Measurements from ENCODE around the gene FBXW12. TPM values are rescaled to one million over a fixed set of nuclear protein-coding genes. Genes with fewer than 3 reads are reported as not detected.
"Not testable (repeated sequence)": the region's sequence is repeated elsewhere in the genome, so short reads cannot be mapped to it uniquely, and the experiment has no call there.

FBXW12 gene
- total RNA-seq, 1 donor from 2014 or later, result not detected

DNA sequence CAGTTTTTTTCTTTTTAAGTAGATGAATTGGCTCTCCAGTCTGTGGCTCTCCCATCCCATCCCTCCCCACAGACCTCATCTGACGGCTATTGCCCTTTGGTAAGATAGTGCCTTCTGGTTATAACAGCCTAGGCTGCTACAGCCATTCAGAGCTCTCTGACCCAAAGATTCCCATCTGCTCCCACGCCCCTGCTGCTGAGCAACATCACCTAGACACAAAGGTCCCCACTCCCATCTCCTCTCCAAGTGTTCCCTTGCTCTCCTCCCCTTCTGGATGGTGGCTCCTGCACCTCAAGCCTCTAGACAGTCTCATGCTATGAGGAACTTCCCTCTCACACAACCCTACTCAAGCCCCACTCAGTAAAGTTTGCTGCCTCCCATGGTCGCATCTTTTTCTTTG lies 23.7 kb downstream of the FBXW12 start:
- Mint-ChIP-seq H3K36me3 (ENCODE audit: low read depth) (no peaks in the 10 kb centered on the region), H3K4me3 (ENCODE audit: low read depth) (no peak overlapping the region), H3K9me3 (no peaks in the 10 kb centered on the region), H3K4me1 (ENCODE audit: low read depth) (no peaks in the 10 kb centered on the region), H3K27ac (no peak overlapping the region), H3K27me3 (ENCODE audit: low read depth) (peaks cover 17% of the 10 kb centered on the region)
- intact Hi-C loops (cut with micrococcal nuclease), result no loop called here
- DNase-seq (ENCODE audit: low spot score), result no peak

- H3K27me3 Mint-ChIP-seq (ENCODE audit: low read depth), result peaks cover 5% of the 10 kb centered on the region
- no peaks in the 10 kb centered on the region for H3K4me1 Mint-ChIP-seq (ENCODE audit: low read depth)
- intact Hi-C loops (cut with micrococcal nuclease), result no loop called here
- no peaks in the 10 kb centered on the region for H3K9me3 Mint-ChIP-seq
- H3K27ac Mint-ChIP-seq, result no peak overlapping the region
- H3K36me3 Mint-ChIP-seq (ENCODE audit: low read depth), result no peaks in the 10 kb centered on the region
- DNase-seq (ENCODE audit: low spot score), result no peak
- no peak overlapping the region for H3K4me3 Mint-ChIP-seq (ENCODE audit: low read depth)
These were observed 26.0 kb downstream of the FBXW12 start for GRCh38 chr3:48397767-48398681.

DNA sequence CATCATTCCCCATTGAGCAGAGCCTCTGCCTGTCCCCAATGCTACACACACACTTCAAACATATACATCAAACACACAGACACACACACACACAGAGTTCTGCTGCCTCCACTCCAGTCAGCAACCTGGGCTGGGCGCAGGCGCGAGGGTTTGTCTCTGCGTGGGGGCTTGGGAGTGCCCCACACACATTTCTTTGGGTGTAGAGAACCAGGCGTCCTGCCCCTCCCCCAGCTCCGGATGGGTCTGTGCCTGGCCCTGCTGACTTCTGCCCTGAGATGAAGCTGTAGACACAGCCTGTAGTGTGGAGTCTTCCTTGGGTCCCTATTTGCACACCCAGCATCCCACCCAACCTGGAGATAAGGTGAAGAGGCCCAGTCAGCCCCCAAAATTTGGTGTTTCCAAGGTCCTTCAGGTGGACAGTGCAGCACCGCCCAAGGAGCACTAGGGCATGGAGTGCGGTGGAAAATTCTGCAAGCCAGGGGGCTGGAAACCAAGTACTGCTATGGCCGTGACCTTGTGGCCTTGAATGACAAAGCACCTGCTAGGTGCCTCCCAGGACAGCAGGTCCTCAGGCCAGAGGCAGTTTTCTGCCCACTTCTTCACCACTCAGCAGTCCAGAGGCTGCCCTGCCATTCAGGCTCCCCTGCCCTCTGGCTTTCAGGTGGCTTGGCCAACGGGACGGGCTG lies 26.8 kb downstream of the FBXW12 start:
- Mint-ChIP-seq H3K4me1 (ENCODE audit: low read depth) (no peaks in the 10 kb centered on the region), H3K9me3 (no peaks in the 10 kb centered on the region), H3K27ac (no peak overlapping the region), H3K4me3 (ENCODE audit: low read depth) (no peak overlapping the region), H3K36me3 (ENCODE audit: low read depth) (no peaks in the 10 kb centered on the region), H3K27me3 (ENCODE audit: low read depth) (peaks cover 2% of the 10 kb centered on the region)
- no peak for DNase-seq (ENCODE audit: low spot score)
- intact Hi-C loops (cut with micrococcal nuclease), result no loop called here

DNA sequence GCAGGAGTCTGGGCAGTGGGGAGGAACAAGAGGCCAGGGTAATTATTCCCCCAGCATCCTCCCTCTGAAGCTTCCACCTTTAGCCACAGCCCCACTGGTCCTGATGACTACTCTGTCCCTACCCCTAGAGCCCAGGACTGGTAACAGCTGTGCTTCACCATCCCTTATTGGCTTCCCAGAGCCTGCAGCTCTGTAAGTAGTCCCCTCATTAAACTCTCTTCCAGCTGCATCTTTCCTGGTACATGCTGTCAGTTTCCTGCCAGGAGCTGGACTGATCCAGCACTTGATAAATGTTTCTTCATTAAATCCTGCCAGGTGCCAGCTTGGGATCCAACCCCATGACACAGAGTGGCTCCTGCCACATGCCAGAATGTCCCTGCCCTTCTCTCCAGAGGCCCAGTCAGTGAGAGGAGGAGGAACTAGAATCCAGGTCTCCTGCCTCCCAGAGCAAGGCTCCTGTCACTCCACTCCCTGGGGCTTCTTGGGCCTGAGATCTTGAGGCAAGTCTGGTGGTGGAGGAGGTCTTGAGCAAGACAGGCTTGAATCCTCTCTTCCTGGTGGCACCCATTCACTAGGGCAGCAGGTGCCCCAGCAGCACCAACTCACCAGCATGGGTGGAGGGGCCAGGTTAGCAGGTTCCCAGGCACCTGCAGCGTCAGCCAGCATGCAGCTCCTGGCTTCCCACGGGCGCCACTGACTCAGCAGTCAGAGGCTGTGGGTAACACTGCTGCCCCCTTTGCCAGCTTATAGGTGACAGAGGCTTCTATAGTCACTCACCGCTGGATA lies 27.6 kb downstream of the FBXW12 start:
- Mint-ChIP-seq H3K27me3 (ENCODE audit: low read depth) (peaks cover 2% of the 10 kb centered on the region), H3K27ac (no peak overlapping the region)
- DNase-seq (ENCODE audit: low spot score), result peak; percentile 6

GRCh38 chr3:48400824-48401433 lies 28.9 kb downstream of the FBXW12 start:
- Mint-ChIP-seq H3K9me3 (no peaks in the 10 kb centered on the region), H3K27ac (no peak overlapping the region), H3K27me3 (ENCODE audit: low read depth) (no peaks in the 10 kb centered on the region), H3K4me3 (ENCODE audit: low read depth) (no peak overlapping the region), H3K36me3 (ENCODE audit: low read depth) (no peaks in the 10 kb centered on the region), H3K4me1 (ENCODE audit: low read depth) (no peaks in the 10 kb centered on the region)
- intact Hi-C loops (cut with micrococcal nuclease), result loop anchor here (1.0 to 5.0 kb wide), 3 partner anchors 35 to 236 kb away; partner anchors contain the start of gene SLC26A6
- peak; percentile 41 for DNase-seq (ENCODE audit: low spot score)

More for the DNA sequence above, 27.6 kb downstream of the FBXW12 start:
- H3K9me3 Mint-ChIP-seq, result no peaks in the 10 kb centered on the region
- intact Hi-C loops (cut with micrococcal nuclease), result loop anchor here (2.0 to 5.0 kb wide), 2 partner anchors 149 to 238 kb away; partner anchors contain the start of gene SLC26A6
- H3K4me3 Mint-ChIP-seq (ENCODE audit: low read depth), result no peak overlapping the region
- H3K4me1 Mint-ChIP-seq (ENCODE audit: low read depth), result no peaks in the 10 kb centered on the region
- H3K36me3 Mint-ChIP-seq (ENCODE audit: low read depth), result no peaks in the 10 kb centered on the region

- H3K27ac Mint-ChIP-seq; H3K4me1 Mint-ChIP-seq (ENCODE audit: low read depth); H3K36me3 Mint-ChIP-seq (ENCODE audit: low read depth); H3K4me3 Mint-ChIP-seq (ENCODE audit: low read depth); H3K27me3 Mint-ChIP-seq (ENCODE audit: low read depth); H3K9me3 Mint-ChIP-seq; DNase-seq (ENCODE audit: low spot score): not testable (repeated sequence)
- intact Hi-C loops (cut with micrococcal nuclease), result loop anchor here (1.0 to 5.0 kb wide), 3 partner anchors 35 to 236 kb away; partner anchors contain the start of gene SLC26A6
These were observed 29.4 kb downstream of the FBXW12 start for GRCh38 chr3:48401434-48401901.

DNA sequence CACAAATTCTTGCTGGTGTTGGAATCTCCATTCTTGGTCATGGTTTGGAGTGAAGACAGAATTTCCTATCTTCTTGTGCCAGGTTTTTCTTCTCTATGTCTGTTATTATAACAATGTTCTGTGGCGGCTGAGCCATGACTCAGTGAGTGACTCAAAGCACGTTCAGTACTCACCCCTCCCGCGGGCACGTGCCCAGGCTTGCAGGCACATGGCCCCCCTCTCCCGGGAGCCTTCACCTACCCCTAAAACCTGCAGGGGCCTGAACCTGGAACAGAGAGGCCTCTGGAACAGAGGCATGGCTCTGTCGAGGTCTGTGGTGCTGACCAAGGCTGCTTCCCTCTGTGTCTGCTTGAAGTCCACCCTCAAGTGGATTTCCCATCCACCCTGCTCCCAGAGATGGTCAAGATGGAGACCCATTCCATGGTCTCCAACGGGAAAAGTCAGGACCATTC lies 30.3 kb downstream of the FBXW12 start:
- H3K4me3 Mint-ChIP-seq (ENCODE audit: low read depth), result no peak overlapping the region
- DNase-seq (ENCODE audit: low spot score), result peak; percentile 7
- intact Hi-C loops (cut with micrococcal nuclease), result loop anchor here (5.0 kb wide), 1 partner anchor 235 kb away; the partner anchor contains the start of gene SLC26A6
- no peaks in the 10 kb centered on the region for H3K27me3 Mint-ChIP-seq (ENCODE audit: low read depth)
- H3K9me3 Mint-ChIP-seq, result no peaks in the 10 kb centered on the region
- no peak overlapping the region for H3K27ac Mint-ChIP-seq
- no peaks in the 10 kb centered on the region for H3K36me3 Mint-ChIP-seq (ENCODE audit: low read depth)
- no peaks in the 10 kb centered on the region for H3K4me1 Mint-ChIP-seq (ENCODE audit: low read depth)

DNA sequence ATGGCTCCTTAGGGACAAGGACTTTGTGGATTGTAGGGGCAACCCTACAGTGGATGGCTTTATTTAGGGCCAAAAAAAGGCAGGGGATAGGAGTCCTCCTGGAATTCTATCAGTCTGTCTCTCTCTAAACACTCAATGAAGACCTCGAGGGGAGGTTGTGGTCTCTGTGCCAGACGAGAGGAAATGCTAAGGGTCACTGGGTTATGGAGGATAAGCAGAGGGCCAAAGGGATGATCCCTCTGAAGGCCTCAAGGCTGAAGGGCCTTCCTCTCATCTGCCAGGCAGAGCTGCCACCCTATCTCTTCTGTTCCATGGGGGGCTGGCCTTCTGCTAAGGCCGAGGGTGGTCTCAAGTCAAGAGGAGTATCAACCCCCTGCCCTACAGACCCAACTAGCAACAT lies 30.9 kb downstream of the FBXW12 start:
- H3K27ac Mint-ChIP-seq, result no peak overlapping the region
- H3K4me3 Mint-ChIP-seq (ENCODE audit: low read depth), result no peak overlapping the region
- no peak for DNase-seq (ENCODE audit: low spot score)
- H3K27me3 Mint-ChIP-seq (ENCODE audit: low read depth), result no peaks in the 10 kb centered on the region
- H3K9me3 Mint-ChIP-seq, result no peaks in the 10 kb centered on the region
- no peaks in the 10 kb centered on the region for H3K4me1 Mint-ChIP-seq (ENCODE audit: low read depth)
- intact Hi-C loops (cut with micrococcal nuclease), result loop anchor here (5.0 kb wide), 1 partner anchor 234 kb away; the partner anchor contains the start of gene SLC26A6
- no peaks in the 10 kb centered on the region for H3K36me3 Mint-ChIP-seq (ENCODE audit: low read depth)

DNA sequence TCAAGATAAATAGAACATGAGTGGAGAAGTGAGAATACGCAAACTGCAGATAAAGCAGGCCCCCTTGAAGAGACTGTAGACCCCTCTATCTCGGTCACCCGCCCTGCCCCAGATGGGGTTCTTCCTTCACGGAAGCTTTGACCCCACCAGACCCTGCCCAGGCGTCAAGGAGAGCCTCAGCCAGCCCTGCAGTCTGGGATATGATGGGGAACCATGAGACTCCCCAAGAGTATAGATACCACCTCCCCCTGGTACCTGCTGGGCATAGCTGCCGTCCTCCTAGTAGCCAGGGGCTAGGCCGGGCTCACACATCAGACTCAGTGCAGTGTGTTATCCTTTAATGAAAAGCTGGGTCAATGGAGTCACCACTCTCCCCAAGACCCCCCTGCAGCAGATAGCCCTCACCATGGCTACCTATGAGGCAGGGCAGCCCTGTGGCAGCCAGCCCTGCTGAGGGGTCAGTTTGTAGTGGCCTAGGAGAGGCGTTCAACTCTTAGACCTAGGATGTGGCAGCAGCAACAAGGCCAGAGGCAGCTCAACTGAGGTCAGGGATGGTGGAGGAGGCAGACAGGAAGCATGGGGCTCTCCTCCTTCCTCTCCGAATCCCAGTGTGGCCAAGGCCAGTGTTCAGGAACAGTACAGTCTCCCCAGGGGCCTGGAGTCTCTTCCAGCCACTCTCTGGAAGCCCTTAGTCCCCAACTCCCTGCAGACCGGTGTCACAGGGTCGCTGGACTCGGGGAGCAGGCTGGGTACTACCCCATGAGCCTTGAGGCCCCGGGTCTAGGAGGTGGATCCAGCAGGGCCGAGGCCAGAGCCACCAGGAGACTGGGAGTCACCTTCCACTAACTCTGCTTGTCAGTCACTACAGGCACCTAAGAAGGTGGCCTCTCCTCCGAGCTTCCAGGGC lies 31.8 kb downstream of the FBXW12 start:
- no peak overlapping the region for H3K27ac Mint-ChIP-seq
- no peaks in the 10 kb centered on the region for H3K9me3 Mint-ChIP-seq
- H3K27me3 Mint-ChIP-seq (ENCODE audit: low read depth), result no peaks in the 10 kb centered on the region
- DNase-seq (ENCODE audit: low spot score), result no peak
- no peaks in the 10 kb centered on the region for H3K36me3 Mint-ChIP-seq (ENCODE audit: low read depth)
- intact Hi-C loops (cut with micrococcal nuclease), result loop anchor here (5.0 kb wide), 1 partner anchor 234 kb away; the partner anchor contains the start of gene SLC26A6
- no peaks in the 10 kb centered on the region for H3K4me1 Mint-ChIP-seq (ENCODE audit: low read depth)
- no peak overlapping the region for H3K4me3 Mint-ChIP-seq (ENCODE audit: low read depth)

GRCh38 chr3:48404440-48405342 lies 32.7 kb downstream of the FBXW12 start:
- peak; percentile 6 for DNase-seq (ENCODE audit: low spot score)
- Mint-ChIP-seq H3K27ac (no peak overlapping the region), H3K4me3 (ENCODE audit: low read depth) (no peak overlapping the region)

More at GRCh38 chr3:48404440-48405342, 32.7 kb downstream of the FBXW12 start:
- Mint-ChIP-seq H3K27me3 (ENCODE audit: low read depth) (no peaks in the 10 kb centered on the region), H3K36me3 (ENCODE audit: low read depth) (no peaks in the 10 kb centered on the region), H3K9me3 (no peaks in the 10 kb centered on the region), H3K4me1 (ENCODE audit: low read depth) (no peaks in the 10 kb centered on the region)
- intact Hi-C loops (cut with micrococcal nuclease), result loop anchor here (5.0 kb wide), 1 partner anchor 233 kb away; the partner anchor contains the start of gene SLC26A6
